Fibroblast of lung (primary cell): ENCODE measurements around the gene SKIC8. TPM values are rescaled to one million over a fixed set of nuclear protein-coding genes. Genes with fewer than 3 reads are reported as not detected.

Experiments used
- DNase-seq, 2 donors: peaks; one replicate each; pipeline versions ENCODE4 v3.0.0 to v3.0.0-alpha.2; 2010; ENCODE audit warnings: low read depth in 2 of 2
- H2AFZ ChIP-seq: 2 replicates; pipeline ENCODE4 v1.5.1; 2012; ENCODE audit warnings: low read length, control low read depth, inconsistent platforms
- H3K27ac ChIP-seq: 2 replicates; pipeline ENCODE4 v1.5.1; 2011; ENCODE audit warnings: low read length, control low read depth; ENCODE audit not compliant: insufficient read depth
- H3K27me3 ChIP-seq: 2 replicates; pipeline ENCODE4 v1.5.1; 2011; ENCODE audit warnings: mild to moderate bottlenecking, low read length; ENCODE audit not compliant: control insufficient read depth, insufficient read depth
- H3K36me3 ChIP-seq: 2 replicates; pipeline ENCODE4 v1.5.1; 2011; ENCODE audit warnings: low read length; ENCODE audit not compliant: control insufficient read depth, insufficient read depth
- H3K4me1 ChIP-seq: 2 replicates; pipeline ENCODE4 v1.5.1; 2011; ENCODE audit warnings: low read length; ENCODE audit not compliant: control insufficient read depth, insufficient read depth; ENCODE audit errors: extremely low read depth
- H3K4me2 ChIP-seq: 2 replicates; pipeline ENCODE4 v1.5.1; 2011; ENCODE audit warnings: low read length, control low read depth; ENCODE audit not compliant: insufficient read depth; ENCODE audit errors: extremely low read depth
- H3K4me3 ChIP-seq, 4 experiments: fragments of 200-600 bp in 1 of 4; sonication (generic) in 1 of 4; replicated peaks in 1 of 4; 2 replicates each; pipeline ENCODE4 v1.5.1; 2011 to 2016; ENCODE audit warnings: low read length in 4 of 4, low read depth in 3 of 4, mild to moderate bottlenecking in 3 of 4, control low read depth in 2 of 4, inconsistent platforms in 1 of 4, mixed read lengths in 1 of 4; ENCODE audit not compliant: insufficient read depth in 1 of 4; ENCODE audit errors: control extremely low read depth in 1 of 4
- H3K79me2 ChIP-seq: 2 replicates; pipeline ENCODE4 v1.5.1; 2012; ENCODE audit warnings: mild to moderate bottlenecking, low read length, inconsistent platforms; ENCODE audit not compliant: control insufficient read depth, insufficient read depth
- H3K9ac ChIP-seq: 2 replicates; pipeline ENCODE4 v1.5.1; 2011; ENCODE audit warnings: mild to moderate bottlenecking, low read length, control low read depth; ENCODE audit not compliant: insufficient read depth
- H3K9me3 ChIP-seq: 2 replicates; pipeline ENCODE4 v1.5.1; 2012; ENCODE audit warnings: low read depth, low read length; ENCODE audit not compliant: control insufficient read depth, insufficient read depth
- H4K20me1 ChIP-seq: 2 replicates; pipeline ENCODE4 v1.5.1; 2011; ENCODE audit warnings: low read length; ENCODE audit not compliant: control insufficient read depth, insufficient read depth; ENCODE audit errors: extremely low read depth
- CTCF ChIP-seq, 2 donors: IDR thresholded peaks in 1 of 2; conservative IDR thresholded peaks in 1 of 2; 1 replicate in 1 of 2; 2 replicates in 1 of 2; pipeline ENCODE4 v1.5.1; 2011 to 2012; ENCODE audit warnings: low read length in 2 of 2, control low read depth in 1 of 2, inconsistent platforms in 1 of 2, low read depth in 1 of 2, mild to moderate bottlenecking in 1 of 2
- EZH2 ChIP-seq: IDR thresholded peaks from 2 replicates; pipeline ENCODE4 v1.5.1; 2012; ENCODE audit warnings: low read length, control low read depth, mild to moderate bottlenecking; ENCODE audit errors: missing control alignments
- polyA plus RNA-seq, 2 donors: library from polyadenylated mRNA; depleted of rRNA in 1 of 2; stranded (reverse) in 1 of 2; unstranded in 1 of 2; fragments of >200 nt; gene quantifications; 2 replicates each; pipeline ENCODE4 v1.2.1, GENCODE V29; 2011 to 2012; ENCODE audit warnings: missing spikeins in 1 of 2
- total RNA-seq: library from RNA; depleted of rRNA; stranded (reverse); fragments of >200 nt; gene quantifications from 2 replicates; pipeline ENCODE4 v1.2.1, GENCODE V29; 2014

Gene SKIC8
- total and polyA plus RNA-seq, 2 donors (not counting 1 experiment from before 2014, with no cell fraction given) = 47.1 to 82.2 TPM

- Histone ChIP-seq H3K27ac (no peak overlapping the region), H2AFZ (no peak overlapping the region), H3K4me2 (no peak overlapping the region), H3K4me1 (no peaks in the 10 kb centered on the region), H3K27me3 (peaks cover 40% of the 10 kb centered on the region), H3K36me3 (no peaks in the 10 kb centered on the region), H3K79me2 (no peaks in the 10 kb centered on the region), H3K4me3 (no peak overlapping the region), H3K9ac (no peak overlapping the region), H3K9me3 (no peaks in the 10 kb centered on the region), H4K20me1 (no peaks in the 10 kb centered on the region)
- no peak for TF ChIP-seq EZH2
- no peak for TF ChIP-seq CTCF (conservative IDR thresholded peaks at IDR 0.05 in 1 of 2, IDR thresholded peaks at IDR 0.05 in 1 of 2; ENCODE audit: low read depth in 1 of 2, low read length in 2 of 2)
- no peak for DNase-seq
Observed at GRCh38 chr15:78345396-78346125, 46.2 kb upstream of the SKIC8 start.

GRCh38 chr15:78343276-78344060 lies 44.1 kb upstream of the SKIC8 start:
- H3K27ac ChIP-seq = no peak overlapping the region
- H3K4me2 ChIP-seq = no peak overlapping the region
- H3K79me2 ChIP-seq = no peaks in the 10 kb centered on the region
- H3K9me3 ChIP-seq = no peaks in the 10 kb centered on the region
- no peaks in the 10 kb centered on the region for H3K36me3 ChIP-seq
- no peaks in the 10 kb centered on the region for H3K4me1 ChIP-seq
- no peak overlapping the region for H3K4me3 ChIP-seq
- no peak overlapping the region for H2AFZ ChIP-seq
- H3K9ac ChIP-seq = no peak overlapping the region
- H4K20me1 ChIP-seq = no peaks in the 10 kb centered on the region
- DNase-seq = no peak
- TF ChIP-seq CTCF (conservative IDR thresholded peaks at IDR 0.05 in 1 of 2, IDR thresholded peaks at IDR 0.05 in 1 of 2; ENCODE audit: low read depth in 1 of 2, low read length in 2 of 2) (no peak), EZH2 (no peak)
- peaks cover 55% of the 10 kb centered on the region for H3K27me3 ChIP-seq

- Histone ChIP-seq H3K4me3 (no peak overlapping the region), H2AFZ (no peak overlapping the region), H3K79me2 (no peaks in the 10 kb centered on the region), H3K27me3 (peaks cover 62% of the 10 kb centered on the region), H3K27ac (no peak overlapping the region), H3K4me1 (no peaks in the 10 kb centered on the region), H3K36me3 (no peaks in the 10 kb centered on the region), H3K4me2 (no peak overlapping the region), H4K20me1 (no peaks in the 10 kb centered on the region), H3K9ac (no peak overlapping the region), H3K9me3 (no peaks in the 10 kb centered on the region)
- TF ChIP-seq EZH2 (no peak), CTCF (conservative IDR thresholded peaks at IDR 0.05 in 1 of 2, IDR thresholded peaks at IDR 0.05 in 1 of 2; ENCODE audit: low read depth in 1 of 2, low read length in 2 of 2) (no peak)
- no peak for DNase-seq
Observed at GRCh38 chr15:78342021-78342420, 42.6 kb upstream of the SKIC8 start.
